GM19395 (cell line): ENCODE data around the gene ANKRD42.
"Not testable (repeated sequence)": the region's sequence is repeated elsewhere in the genome, so short reads cannot be mapped to it uniquely, and the experiment has no call there.

Experiments used
- ATAC-seq: cut with Tn5 transposase; IDR thresholded peaks from one replicate; pipeline ENCODE4 v1.9.1; 2021; ENCODE audit warnings: mild to moderate bottlenecking, moderate library complexity; ENCODE audit not compliant: unreplicated experiment

Gene ANKRD42

GRCh38 chr11:83170865-83171264 lies 22.6 kb upstream of the ANKRD42 start:
- no peak for ATAC-seq

DNA sequence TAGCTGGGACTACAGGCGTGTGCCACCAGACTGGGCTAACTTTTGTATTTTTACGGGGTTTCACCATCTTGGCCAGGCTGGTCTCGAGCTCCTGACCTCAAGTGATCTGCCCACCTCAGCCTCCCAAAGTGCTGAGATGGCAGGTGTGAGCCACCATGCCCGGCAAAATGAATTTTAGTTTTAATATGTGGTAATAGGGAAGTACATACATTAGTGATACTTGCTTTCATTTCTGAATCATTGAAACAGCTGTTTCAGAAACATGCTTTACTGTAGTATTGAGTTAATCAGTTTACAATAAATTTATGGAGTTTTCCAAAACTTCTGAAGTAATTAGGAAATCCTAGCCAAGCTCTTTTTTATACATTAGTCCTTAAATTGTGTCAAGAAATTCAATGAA lies 21.0 kb upstream of the ANKRD42 start:
- no peak for ATAC-seq

DNA sequence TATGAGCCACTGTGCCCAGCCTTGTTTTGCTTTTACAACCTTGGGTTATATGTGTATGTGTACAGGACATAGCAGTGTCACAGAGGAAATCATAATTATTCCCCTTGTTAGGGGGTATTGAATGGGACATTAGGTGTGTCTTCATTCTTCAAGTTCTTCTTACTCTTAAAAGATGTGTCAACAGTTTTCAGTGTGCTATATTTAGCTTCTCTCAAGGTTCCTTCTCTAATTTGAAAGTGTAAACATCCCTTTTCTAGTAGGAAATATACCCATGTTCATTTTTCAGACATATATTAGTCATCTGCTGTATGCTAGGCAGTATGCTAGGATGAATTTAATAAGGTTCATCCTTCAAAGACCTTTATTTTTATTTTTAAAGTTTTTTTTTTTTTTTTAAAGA lies 19.5 kb upstream of the ANKRD42 start:
- peak; percentile 62 for ATAC-seq

DNA sequence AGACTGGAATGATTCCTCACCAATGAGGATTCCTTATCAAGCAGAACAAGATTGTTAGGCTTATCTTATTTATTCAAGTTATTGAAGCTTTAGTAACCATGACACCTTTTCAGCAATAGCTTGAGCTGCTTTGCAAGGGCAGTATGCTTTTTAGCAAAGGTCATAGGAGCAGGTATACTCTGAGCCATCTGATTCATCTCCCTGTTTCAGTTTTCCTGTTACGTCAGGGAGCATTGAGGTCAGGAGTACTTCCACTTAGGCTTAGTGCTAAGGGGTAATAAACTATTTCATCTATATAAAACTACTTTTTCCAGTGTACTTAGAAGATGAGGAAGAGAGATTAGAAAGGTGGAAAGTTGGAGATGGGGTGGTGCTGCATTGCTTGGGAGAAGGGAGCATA lies 17.7 kb upstream of the ANKRD42 start:
- ATAC-seq = no peak

GRCh38 chr11:83181815-83182214 lies 11.7 kb upstream of the ANKRD42 start:
- ATAC-seq = no peak

DNA sequence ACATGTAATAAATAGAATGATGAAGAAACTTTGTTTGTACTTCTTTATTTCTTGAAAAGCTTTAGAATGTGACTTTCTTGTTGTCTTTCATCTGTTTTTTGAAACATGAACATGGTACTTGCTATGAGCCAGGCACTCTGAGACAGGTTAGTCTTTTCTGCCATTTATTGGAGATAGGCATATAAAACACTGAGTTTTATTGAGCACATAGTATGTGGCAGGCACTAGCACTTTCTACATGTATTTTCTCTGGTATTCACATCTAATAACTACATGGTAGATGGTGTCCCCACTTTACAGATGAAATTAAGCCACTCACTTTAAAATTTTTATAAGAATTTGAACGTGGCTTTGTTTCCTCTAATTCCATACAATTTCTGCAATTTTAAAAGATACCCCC lies 7.7 kb upstream of the ANKRD42 start:
- no peak for ATAC-seq

GRCh38 chr11:83187465-83187864 lies 6.0 kb upstream of the ANKRD42 start:
- no peak for ATAC-seq

GRCh38 chr11:83191491-83191890 lies 2.0 kb upstream of the ANKRD42 start:
- ATAC-seq = no peak

DNA sequence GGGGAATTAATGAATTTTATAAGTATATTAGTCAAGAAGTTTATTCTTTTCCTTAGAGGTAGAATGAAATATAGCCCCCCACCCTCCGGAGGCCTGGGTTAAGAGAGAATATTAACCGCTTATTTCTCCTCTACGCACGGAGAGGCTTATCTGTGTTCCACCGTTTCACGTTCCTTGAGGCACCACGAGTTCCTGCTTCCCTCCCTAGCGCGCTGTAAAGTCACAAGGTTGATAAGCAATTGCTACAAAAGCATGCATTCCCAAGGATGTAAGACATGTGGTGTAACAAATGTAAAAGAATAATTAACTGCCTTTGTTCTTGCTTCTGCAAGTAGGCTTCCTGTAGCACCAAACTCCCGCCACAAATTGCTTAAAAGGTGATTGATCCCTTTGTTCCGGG lies 1.5 kb upstream of the ANKRD42 start:
- ATAC-seq = no peak

- no peak for ATAC-seq
Measured at GRCh38 chr11:83192606-83193245, 786 bp upstream of the ANKRD42 start.

DNA sequence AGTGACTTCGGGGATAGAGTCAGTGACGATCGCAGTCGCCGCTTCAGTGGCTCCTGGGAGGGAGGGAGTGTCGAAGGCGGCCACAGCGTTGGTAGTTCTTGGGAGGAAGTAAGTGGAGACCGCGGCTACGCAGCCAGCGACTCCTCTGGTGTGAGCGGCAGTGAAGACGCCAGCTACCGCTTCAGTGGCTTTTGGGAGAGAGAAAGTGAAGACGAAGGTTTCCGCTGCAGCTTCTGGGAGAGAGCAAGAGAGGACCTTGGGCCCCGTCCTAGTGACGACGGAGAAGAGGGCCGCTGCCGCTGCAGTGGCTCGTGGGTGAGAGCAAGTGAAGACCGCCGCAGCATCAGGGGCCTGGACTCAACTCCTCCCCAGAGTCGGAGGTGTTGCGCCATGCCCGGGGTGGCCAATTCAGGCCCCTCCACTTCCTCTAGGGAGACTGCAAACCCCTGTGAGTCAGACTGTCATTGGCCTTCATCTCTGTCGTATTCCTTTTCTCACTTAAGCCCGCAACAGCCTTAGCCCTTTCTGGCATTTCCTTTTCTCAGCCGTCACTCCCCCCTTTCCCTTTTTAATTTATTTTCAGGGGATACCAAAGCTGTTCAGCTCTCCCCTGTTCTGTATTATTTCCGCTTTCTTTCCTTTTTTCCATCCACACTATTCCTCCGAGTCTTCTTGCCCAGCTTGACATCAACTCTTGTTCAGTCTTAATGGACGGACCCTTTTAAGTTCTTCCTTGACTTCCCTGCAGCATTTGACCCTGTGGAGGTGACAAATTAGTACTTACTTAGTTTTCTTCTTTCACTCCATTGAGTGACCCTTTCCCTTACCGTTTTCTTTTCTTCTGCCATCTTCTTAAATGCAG lies 1.0 kb downstream of the ANKRD42 start:
- ATAC-seq = peak; percentile 62

DNA sequence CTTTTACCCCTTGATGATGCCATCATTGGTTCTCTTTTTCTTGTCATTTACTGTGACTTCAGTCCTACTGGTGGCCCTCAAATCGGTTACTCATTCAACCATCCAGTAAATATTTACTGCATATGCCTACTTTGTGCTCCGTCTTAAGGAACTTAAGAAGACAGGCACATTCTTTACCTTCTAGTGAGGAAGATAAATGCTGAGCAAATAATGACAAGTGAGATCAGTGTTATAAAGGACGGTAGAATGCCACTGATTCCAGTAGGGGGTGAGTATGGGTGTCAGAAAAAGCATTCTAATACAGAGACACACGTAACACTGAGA lies 1.6 kb downstream of the ANKRD42 start:
- no peak for ATAC-seq

DNA sequence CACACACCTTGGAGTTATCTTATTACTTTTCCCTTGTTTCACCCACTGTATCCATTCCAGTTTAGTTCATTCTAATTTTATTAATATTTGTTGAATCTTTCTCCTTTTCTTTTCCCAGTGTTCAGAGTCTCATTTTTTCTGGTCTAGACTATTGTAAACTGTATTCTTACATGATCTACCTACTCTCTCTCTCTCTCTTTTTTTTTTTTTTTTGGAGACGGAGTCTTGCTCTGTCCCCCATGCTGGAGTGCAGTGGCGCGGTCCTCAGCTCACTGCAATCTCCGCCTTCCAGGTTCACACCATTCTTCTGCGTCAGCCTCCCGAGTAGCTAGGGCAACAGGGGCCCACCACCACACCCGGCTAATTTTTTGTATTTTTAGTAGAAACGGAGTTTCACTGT lies 2.1 kb downstream of the ANKRD42 start:
- no peak for ATAC-seq

DNA sequence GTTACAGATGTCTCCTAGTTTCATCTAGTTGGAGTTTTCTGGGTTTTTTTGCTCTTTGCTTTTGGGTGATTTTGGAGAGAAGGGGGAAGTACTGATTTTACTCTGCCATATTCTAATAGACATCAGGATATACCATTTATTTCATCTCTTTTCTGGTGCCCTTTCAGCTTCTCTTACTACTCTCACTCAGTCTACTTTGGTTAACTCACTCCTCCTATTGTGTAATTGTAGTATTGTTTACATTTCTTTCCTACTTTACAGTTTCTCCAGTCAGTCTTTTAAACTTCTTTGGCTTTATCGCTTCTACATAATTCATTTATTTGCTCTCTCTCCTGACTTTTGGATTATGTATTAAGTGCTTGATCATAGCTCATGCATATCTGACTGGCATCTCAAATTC lies 6.5 kb downstream of the ANKRD42 start:
- ATAC-seq = no peak

- no peak for ATAC-seq
Measured at GRCh38 chr11:83205608-83206185, 12.2 kb downstream of the ANKRD42 start.

- no peak for ATAC-seq
Measured at GRCh38 chr11:83206221-83206620, 12.7 kb downstream of the ANKRD42 start.

- not testable (repeated sequence) for ATAC-seq
Measured at GRCh38 chr11:83206771-83207382, 13.4 kb downstream of the ANKRD42 start.

- ATAC-seq = no peak
Measured at GRCh38 chr11:83219095-83219494, 25.6 kb downstream of the ANKRD42 start.

DNA sequence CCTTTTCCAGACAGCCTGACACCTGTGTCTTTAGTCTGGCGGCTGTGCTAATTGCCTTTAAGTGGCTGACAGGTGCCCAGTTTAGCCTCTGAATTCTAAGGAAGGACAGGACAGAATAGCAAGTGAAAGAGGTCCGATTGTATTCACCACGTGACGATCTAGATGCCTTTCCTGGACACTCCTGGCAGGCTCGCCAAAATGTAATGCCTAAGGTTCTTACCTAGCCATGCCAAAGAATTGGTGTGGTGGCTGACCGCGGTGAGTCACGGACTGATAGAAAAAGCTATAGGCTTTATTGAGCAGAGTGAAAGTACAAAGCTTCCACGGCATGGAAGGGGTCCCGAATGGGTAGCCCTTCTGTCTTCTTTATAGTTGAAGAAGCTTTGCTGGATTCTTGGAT lies 26.7 kb downstream of the ANKRD42 start:
- no peak for ATAC-seq

DNA sequence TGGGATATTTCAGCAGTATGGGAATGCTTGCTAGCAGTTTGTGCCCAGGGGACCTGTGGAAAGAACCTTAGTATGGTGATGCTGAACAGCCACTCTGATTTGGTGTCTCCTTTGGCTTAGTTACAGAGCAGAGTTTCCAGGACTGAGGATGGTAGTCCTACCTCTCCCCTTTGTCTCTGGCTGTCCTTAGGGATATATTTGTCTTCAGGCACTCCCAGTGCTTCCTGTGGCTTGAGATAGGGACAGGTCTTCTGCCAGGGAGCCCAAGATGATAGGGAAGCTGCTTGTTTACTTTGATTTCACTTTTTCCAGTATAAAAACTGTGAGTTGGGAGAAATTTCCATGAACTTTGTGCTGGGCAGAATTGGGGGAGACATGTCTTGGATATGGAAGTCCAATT lies 28.2 kb downstream of the ANKRD42 start:
- no peak for ATAC-seq

GRCh38 chr11:83222499-83222898 lies 29.0 kb downstream of the ANKRD42 start:
- no peak for ATAC-seq

GRCh38 chr11:83223457-83223856 lies 29.9 kb downstream of the ANKRD42 start:
- no peak for ATAC-seq
